Measurements from ENCODE around the gene IRF9.

IRF9 gene

DNA sequence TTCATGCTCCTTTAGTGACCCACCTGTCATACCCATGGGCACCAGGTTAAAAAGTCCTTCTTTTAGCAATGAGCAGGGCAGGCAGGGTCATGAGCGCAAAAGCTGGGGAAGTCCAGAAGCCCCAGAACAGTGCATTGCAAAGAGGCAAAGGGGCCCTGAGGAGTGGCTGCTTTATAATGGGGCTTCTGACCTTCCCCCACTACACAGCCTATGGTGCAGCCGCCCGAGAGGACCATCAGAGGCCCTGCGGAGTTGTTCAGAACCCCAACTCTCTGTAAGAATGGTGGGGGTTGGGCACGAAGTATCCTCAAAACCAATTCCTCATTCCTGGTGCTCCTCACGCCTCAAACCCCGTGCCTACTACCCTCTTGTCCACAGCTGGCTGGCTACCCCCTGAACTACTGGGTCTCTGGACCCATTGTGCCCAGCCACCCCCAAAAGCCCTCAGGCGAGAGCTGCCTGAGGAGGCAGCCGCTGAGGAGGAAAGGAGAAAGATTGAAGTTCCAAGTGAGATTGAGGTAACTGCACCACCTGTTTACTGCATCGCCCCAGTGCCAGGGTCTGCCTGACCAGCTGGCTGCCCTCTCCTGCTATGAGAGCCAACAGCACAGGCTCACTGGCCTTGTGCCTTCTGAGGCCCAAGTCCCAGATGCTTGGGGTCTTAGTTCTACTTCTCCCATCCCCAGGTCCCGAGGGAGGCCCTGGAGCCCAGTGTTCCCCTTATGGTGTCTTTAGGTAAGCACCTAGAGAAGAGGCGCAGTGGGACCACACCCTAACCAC, 17.5 kb downstream of the IRF9 start:
- no peak for DNase-seq

DNA sequence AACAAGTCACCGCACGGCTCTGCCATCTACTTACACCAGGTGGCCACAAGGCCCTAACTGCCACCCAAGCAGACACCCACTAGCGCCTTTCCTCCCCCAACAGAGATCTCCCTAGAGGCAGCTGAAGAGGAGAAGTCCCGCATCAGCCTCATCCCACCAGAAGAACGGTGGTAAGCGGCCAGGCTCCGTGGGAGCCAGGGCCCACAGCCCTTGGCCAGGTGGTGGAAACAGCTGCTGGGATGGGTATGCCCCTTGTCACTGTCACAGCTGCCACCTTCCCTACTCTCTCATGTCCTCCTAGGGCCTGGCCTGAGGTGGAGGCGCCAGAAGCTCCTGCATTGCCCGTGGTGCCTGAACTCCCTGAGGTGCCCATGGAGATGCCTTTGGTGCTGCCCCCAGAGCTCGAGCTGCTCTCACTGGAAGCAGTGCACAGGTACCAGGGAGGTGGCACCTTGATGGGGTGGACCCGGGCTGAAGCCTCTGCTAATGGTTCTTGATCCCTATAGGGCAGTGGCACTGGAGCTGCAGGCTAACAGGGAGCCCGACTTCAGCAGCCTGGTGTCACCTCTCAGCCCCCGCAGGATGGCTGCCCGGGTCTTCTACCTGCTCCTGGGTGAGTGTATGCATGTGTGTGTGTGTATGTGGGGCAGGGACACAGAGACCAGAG, 18.4 kb downstream of the IRF9 start:
- no peak for DNase-seq

DNA sequence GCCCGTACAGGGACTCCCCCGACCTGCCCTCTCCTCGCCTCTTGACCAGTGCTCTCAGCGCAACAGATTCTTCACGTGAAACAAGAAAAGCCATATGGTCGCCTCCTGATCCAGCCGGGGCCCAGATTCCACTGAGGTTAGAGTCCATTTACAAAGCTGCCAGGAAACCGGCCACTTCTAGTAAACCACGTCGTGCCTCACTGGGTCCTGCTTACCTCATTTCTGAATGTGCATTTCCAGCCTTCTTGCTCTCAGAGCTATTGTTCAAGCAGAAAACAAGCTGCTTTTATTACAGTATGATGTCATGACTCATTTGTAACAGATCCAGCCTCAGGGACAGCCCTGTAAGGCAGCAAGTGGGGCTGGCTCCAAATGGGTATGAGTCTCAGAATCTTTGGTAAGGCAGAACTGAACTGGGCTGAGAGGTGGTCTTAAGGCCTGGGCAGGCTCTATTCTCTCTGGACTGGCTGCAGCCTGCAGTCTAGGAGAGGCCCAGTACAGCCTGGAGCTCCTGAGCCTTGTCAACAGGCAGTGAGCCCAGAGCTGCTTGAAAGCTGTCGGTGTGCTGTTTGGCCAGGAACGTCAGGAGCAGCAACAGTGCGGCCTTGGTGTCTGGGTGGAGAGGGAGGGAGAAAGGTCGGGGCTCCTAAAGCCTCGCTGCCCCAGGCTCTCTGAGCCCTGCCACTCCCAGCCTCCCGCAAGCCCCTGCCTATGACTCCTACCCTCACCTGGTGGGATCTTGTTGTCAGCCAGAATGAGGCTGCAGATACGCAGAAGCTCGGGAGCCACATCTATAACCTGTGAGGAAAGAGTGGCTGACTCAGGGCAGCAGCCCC, 19.1 kb downstream of the IRF9 start:
- DNase-seq: no peak

DNA sequence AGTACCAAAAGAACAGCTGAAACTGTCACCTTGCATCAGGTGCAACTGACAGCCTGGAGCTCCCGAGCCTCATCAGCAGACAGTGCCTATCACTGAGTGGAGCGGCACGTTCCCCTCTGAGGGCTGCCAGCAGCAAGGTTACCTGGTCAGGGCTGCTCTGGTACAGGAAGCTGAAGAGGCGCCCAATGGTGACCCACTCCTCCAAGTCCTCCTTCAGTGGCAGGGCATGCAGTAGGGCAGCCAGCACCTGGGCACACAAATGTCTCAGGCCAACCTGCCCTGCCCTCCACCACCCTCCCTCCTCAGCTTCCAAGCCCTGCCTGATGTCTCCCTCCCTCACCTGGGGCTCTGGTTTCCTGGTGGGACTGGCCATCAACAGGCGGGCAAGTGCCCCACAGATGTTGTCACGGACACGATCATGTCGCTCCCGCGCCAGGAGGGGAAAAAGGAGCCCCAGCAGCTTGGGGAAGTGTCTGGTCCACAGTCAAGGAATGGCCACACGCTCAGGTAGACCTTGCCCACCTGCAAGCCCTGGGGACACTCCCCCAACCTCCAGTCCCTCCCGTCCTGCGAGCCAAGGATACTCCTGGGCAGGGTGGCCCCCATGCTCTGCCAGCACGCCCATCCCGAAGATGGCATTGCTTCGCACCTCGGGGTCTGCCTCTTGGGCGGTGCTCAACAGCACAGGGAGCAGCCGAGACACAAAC, 20.5 kb downstream of the IRF9 start:
- no peak for DNase-seq

DNA sequence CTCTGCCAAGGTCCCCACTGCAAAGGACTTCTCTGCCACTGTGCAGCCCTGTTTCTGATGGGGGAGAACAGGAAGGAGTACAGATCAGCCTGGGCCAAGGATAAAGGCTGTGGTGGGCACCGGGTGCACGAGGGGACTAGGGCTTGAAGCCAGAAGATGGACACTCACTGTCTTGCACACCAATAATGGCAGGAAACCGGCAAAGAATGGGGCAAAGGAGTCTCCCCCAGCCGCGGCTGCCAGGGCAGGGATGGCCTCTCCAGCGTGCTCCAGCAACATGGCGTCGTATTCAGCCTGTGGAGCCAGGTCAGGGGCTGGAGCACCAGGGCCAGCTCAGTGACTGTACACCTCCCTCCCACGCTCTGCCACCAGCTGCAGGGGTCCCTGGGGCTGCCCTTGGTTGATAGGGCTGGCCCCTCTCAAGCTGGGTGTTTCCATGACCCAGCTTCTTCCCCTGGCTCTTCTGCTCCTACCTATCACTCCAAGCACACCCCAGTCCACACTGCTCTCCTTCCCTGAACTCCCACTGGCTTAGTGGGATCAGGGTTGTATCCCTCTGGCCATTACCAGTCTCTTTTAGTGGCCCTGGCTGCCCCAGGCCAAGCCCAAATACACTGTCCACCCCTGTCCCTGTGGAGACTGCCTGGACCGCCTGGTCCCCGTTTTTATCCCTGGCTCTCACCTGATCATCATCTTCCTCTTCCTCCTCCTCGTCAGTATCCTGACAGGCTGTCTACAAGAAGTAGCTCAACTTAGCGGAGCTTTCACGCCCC, 21.2 kb downstream of the IRF9 start:
- DNase-seq: no peak

DNA sequence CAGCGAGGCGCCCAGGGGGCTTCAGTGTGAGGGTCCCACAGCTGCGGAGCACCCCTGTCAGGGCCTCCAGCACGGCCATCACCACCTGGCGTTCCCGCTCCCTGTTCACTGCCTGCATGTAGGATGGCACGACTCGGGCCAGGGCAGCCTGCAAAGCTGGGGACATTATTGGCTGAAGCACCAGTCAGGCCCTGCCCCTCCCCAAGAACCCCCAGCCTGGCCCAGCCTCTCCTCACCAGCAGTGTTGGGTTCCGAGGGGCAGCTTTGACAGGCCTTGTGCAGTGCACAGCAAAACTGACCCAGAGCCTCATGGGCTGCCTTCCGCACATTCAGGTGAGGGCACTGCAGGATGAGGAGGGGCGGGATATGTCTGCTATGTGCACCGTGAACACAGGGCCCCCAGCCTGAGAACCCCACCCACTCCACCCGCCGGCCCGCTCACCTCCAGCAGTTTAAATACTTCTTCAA, 22.0 kb downstream of the IRF9 start:
- no peak for DNase-seq

DNA sequence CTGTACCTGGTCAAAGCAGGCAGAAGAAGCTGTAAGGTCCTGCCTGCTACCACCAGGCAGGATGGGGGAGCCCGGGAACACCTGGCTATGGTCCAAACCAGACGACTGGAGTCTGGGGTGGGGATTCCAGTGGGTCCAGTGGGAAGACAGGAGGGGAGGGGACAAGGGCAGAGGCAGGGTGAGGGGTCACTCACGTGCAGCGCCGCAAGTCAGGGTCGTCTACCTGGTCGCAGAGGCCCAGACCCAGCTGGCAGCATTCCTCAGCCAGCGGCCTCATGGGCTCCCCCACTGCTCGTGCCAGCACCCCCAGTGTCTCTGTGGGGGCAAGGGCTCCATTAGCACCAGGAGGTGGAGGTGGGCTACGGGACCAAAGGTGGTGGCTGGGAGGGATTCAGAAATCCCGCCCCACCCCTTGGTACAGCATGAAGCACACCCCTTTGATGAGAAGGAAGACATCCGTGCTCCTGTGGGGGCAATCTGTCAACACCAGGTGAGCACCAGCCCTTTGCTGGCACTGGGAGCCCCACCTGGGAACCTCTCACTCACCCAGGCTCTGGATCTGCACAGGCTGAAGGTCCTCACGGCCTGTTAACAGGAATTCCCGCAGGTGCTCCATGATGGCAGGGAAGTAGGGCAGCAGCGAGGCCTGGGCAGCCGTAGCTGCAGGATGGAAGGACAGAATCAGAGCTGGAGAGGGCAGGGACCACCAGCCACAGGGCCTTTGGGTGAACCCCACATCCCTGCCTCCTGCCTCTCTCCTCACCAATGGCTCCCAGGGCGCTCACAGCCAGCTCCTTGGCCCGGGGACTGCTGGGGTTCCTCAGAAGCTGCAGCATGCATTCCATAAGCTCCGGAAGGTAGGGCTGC, 23.3 kb downstream of the IRF9 start:
- no peak for DNase-seq

DNA sequence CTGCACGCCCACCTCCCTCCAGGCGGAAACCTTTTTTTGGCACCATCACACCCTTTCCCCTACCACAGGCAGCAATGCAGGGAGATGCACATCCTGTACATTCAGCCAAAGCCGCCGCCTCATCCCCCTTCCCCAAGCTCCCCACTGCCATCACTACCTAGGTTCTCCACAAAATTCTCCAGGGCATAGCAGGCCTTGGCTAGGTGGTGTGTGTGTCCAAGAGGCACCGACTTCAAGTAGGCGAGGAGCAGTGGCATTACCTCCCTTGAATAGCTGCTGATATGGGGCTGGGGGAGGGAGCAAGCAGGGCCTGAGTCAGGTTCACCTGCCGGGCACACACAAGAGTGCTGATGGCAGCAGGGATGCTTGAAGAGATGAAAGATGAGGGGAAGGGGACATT, 24.0 kb downstream of the IRF9 start:
- DNase-seq: no peak

DNA sequence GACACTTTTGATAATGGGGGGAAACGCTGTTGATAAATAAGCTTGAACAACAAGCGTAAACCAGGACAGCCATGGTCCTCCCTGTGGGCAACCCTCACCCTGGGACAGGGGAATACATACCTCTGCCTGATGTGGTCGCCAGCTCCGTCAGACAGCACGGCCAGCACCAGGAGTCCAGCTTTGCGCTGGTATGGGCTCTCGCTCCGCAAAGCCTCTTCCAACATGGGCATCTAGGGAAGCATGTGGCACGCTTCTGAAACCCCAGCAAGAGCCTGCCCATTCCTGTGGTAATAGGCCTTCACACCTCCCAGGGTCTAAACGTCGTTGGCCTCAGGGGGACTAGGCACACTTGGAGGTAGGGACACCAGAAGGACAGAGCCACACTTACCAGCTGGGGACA, 24.7 kb downstream of the IRF9 start:
- no peak for DNase-seq

DNA sequence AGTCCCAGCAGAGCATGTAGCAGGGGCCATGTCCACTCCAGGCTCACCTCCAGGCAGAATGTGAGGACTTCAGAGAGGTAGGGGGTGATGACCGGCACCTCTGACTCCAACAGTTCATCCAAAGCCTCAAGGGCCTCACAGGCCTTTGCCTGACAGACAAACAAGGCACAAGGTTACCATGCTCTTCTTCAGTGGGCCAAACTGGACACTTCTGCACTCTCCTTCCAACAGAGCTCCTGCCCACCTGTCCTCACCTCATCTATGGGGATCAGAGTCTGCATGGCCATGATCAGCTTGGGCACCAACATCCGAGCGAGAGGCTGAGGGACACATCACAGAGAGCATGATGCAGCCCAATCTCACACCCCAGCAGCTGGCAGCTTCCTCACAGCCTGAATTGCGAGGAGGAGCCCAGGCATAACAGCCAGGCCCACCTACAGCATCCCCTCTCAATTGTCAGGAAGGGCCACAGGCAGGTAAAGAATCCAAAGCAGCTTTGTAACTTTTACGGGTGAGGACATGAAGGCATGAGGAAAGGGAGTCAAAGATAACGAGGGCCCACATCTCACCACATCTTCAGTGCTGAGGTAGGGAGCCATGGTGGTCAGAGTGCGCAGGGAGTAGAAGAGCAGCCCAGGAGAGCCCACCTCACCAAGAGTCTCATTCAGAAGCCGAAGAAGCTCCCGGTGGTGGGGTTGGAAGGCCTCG, 25.9 kb downstream of the IRF9 start:
- no peak for DNase-seq

DNA sequence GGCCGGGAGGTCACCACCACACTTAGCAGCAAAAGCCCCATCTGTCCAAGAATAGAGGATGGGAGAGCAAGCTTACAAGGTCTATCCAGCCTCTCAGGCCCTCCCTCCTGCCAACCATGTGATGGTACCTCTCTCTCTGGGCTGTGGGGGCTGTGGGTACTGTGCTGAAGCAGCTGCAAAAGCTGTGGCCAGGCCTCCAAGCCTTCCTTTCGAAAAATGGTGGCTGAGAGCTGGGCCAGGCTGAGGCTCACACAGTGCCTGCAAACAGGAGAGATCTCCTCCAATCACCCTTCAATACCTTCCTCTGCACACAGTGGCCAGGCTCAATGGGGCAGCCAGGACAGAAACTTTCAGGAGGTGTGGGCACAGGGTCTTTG, 26.5 kb downstream of the IRF9 start:
- DNase-seq: no peak

DNA sequence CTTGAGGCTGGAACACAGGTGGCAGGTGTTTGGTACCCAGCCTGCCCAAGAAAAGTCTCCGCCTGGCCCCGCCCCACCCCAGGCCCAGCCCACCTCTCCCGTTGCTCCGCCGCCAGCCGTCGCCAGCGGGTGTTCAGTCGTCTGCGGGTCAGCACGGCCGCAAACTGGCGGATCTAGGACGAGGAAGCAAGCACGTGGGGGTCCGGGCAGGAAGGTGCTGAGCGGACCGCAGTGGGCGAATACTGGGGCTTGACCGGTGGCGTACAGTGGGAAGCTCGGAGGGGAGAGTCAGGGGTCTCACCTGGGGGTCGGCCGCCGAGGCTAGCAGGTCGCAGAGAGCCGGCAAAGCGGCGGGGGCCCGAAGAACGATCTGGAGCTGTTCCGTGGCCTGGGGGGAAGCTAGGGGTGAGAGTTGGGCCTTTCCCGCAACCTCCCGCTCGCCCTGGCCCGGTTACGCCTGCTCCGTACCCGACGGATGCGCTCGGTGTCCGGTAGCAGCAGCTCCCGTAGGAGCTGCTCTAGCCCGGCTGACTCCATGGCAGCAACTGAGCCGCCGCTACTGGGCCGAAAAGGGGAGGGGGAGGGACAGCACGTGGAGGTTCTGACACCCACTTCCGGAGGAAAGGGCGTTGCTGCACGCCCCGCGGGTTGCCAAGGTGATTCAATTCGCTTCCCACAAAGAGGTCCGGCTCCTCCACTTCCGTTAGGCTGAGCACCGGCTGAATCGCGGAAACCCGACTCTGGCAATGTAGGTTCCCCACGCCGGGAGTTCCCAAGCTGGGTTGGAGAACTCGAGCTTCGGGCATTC, 27.4 kb downstream of the IRF9 start, which contains the start of gene IPO4:
Gene IPO4 (minus strand): TSS at position 566 of the 808 bp plus-strand sequence. CDS start 29 bp downstream, at position 537.
- DNase-seq: peak; percentile 97

DNA sequence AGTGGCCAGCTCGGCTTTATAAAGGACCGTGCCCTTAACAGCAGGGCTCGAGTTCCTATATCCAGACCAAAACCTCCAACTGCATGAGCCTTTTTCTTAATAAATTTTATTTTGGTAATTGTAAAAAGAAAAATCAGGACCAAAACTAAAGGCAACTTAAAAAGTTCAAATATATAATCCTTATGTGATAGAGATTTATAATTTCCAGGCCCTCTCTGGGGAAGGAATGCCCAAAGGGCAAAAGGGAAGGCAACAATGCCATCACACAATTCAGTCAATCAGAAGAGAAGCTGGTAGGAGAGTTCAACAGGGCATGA, 28.0 kb downstream of the IRF9 start:
- DNase-seq: no peak

DNA sequence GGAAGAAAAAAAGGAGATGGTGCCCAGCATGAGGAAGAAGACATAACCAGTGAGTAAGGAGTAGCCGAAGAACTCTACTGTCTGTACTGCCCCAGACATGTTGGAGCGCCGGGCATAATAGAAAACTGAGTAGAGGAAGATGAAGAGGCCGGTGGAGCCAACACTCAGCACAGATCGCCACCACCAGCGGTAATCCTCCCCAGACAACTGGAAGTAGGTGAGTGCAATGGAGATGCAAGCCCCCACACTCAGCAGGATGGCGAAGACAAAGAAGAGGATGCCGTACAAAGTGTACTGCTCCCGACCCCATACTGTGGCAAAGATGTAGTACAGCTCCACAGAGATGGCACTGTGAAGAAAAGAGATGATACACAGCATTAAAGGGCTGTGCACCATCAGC, 28.4 kb downstream of the IRF9 start:
- DNase-seq: no peak

DNA sequence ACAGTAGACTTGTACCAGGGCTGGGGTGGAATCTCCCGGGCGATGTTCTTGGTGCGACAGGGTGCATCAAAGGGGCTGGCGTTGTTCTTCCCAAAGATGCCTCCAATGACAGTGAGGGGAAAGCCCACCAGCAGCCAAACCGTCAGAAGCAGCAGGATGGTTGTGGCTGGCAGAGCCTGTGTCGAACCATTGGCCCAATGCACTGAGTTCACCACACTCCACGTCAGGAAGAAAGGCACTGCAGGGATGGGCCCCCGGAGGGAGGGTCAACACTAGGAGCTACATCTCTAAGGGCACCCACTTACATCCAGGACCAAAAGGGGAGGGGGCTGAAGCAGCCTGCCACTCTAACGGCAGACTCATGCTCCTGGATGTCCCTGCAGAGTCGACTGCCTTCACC, 29.4 kb downstream of the IRF9 start:
- no peak for DNase-seq

DNA sequence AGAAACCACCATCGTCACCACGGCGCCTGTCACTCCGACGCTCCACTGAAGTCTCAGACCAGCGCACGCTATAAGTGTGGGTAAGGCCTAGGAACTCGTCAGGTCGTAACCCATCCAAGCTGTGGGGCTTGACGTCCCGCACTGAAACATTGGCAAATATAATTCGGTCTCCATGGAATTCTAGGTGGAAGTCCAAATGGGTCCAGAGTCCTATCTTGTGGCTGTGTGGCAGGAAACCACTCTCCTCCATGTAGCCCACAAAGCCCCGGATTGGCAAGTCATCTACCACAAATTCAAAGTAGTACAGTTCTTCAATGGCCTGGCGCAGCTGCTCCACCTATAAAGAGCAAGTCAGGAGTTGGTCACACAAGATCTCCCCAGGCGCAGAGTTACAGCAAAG, 31.9 kb downstream of the IRF9 start:
- no peak for DNase-seq

DNA sequence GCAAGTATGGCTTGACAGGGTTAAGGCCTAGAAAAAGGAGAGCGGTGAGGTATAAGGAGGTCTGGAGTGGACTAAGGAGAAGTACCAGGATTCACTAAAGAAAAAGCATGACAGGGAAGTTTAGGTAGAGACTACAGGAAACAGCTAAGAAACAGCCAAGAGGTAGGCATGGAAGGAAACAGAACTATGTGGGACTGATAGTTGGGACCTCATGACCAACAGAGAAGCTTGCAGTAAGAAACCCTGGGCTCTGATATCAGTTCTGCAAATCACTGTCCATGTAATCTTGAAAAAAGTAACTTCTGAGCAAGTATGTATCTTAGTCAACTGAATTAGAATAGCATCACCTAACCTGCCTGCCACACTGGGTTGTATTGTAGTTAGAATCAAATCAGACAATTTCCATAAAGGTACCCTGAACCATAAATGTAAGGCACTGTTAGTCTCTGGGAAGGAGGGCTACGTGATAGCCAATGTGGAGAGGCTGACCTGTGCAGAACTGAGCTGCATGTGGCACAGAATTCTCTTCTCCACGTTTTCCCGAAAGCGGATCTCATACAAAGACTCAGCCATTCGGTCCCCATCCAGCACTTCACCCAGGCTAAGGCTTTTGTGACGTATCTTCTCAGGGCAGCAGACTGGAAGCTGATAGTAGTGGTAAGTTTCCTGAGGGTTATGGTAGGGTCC, 33.3 kb downstream of the IRF9 start:
- no peak for DNase-seq

DNA sequence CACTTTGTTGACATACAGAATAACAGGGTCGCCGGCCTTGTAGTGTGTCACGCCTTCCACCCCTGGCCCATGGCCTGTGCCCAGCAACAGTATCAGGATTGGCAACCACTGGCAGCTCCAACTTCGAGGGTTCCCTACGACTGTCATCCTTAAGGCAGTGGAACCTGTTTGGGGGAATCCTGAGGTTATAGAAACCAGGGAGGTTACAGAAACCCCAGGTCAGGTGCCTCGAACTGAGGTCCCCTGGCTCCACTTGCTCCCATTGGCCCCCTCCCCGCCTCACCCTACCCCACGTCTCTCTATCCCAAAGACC, 33.8 kb downstream of the IRF9 start:
- DNase-seq: no peak

Data from hematopoietic multipotent progenitor cell treated with erythropoietin and hydrocortisone succinate and interleukin-3 and kit ligand, for 8 days (in vitro differentiated cells).